Amygdala (tissue), 56 donors: ENCODE measurements around the gene BAMBI.

Experiments
- DNase-seq, 56 donors: peaks; one replicate each; lab custom pipeline; 2025; lab: John Stamatoyannopoulos, UW

Gene BAMBI

GRCh38 chr10:28692050-28692449, 14.7 kb downstream of the BAMBI start:
- no peak for DNase-seq

DNA sequence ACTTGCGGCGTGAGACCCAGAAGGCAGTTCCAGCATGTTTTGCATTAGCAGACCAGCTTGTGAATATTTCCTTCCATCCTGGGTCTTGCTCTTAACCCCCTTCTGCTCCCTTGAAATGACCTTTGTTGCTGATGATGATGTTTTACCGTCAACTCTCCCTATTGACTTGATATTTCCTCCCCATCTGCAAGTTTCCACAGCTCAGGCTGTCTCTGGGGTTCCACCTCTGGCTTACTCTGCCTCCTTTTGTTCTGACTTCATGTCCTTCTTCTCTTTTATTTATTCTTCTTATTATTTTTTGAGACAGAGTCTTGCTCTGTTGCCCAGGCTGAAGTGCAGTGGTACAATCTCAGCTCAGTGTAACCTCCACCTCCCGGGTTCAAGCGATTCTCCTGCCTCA, 17.2 kb downstream of the BAMBI start:
- DNase-seq: no peak

- no peak for DNase-seq
Observed at GRCh38 chr10:28698075-28698474, 20.8 kb downstream of the BAMBI start.

DNA sequence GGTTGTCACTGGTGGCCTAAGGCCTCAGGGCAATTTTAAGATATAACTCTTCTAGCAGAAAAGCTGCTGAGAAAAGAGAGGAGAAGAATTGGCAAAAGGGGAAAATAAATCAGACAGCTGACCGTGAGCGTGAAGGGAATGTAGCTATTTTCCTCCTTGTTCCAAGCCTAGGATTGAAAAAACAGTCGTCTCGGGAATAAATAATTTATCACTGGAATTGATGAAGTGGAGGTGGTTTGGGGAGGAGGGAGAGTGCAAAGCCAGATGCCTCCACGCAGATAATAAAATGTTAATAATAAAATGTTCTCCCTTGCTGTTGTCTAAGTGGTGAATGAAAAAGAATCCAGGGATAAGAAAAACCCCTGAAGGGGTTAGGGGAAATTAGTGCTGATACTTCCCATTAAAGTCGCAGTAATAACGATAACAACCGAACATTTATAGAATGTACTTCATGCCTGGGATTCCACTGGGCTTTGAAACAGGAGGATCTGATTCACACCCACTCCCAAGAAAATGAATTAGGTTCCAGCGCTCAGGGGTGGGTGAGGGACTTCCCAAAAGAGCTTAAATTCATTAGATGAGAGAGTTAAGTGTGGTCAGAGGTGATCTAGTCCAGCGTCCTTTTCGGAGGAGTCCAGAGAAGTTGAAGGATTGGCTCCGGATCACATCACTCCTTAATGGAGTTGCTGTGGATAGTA, 27.3 kb downstream of the BAMBI start:
- DNase-seq: no peak

DNA sequence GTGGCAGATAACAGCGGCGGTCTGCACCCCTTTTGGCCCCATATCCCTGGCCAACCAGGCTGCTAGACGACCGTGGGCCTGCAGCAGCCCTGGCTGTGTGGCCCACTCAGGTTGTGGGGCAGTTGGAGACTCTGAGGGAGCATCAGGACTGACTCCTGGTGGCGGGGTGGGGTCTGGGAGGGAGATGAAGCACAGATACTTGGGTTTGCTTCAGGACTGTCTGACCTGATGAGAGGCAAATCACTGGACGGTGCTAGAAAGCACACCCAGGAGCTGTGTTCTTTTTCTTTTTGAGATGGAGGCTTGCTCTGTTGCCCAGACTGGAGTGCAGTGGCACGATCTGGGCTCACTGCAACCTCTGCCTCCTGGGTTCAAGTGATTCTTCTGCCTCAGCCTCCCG, 28.2 kb downstream of the BAMBI start:
- DNase-seq: no peak

DNA sequence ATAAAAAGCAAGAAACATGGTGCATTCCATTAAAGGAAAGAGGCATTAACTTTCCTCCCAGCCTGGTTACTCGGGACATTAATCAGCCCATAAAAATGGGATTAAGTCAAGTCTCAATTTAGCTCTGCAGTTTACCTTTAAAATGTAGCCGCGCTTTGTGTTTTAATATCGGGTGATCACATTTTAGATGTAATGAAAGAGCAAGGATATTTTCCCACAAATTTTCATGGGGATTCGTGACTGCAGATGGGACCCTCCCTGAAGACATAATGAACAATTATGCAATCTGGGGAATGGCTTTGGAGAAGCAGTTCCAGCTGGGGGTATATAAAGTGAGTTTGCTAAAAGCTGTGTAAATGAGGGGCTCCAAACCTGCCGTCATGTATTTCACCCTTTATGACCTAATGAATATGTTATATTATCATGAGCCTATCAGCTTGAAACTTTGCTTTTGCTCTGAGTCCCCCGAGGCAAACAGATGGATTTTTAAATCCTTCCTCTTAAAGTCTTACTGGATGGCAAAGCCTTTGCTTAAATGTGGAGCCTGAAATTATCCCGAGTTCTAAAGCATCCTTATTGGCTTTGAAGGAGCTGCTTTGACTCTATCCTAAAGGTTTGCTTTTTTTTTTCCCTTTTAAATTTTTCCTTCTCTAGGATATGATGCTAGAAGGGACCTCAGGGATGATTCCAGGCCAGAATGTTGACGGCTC, 31.8 kb downstream of the BAMBI start:
- no peak for DNase-seq

- DNase-seq: no peak
Observed at GRCh38 chr10:28710202-28710886, 33.0 kb downstream of the BAMBI start.

GRCh38 chr10:28711041-28711440, 33.7 kb downstream of the BAMBI start:
- DNase-seq: no peak

DNA sequence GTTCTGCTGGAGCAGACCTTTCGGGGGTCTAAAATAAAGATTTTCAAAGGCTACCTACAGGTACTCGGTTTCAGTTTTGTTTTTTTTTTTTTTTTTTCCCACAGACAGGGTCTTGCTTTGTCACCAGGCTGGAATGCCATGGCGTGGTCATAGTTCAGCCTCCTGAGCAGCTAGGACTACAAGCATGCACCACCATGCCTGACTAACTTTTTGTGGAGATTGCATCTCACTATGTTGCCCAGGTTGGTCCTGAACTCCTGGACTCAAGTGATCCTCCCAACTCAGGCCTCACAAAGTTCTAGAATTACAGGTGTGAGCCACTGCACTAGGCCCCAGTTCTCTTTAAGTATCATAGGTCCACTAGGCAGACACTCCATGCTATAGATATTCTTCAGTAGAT, 34.5 kb downstream of the BAMBI start:
- no peak for DNase-seq

- no peak for DNase-seq
Observed at GRCh38 chr10:28713626-28714352, 36.5 kb downstream of the BAMBI start.

GRCh38 chr10:28714401-28715053, 37.2 kb downstream of the BAMBI start:
- no peak for DNase-seq

- no peak for DNase-seq
Observed at GRCh38 chr10:28715246-28715645, 37.9 kb downstream of the BAMBI start.

DNA sequence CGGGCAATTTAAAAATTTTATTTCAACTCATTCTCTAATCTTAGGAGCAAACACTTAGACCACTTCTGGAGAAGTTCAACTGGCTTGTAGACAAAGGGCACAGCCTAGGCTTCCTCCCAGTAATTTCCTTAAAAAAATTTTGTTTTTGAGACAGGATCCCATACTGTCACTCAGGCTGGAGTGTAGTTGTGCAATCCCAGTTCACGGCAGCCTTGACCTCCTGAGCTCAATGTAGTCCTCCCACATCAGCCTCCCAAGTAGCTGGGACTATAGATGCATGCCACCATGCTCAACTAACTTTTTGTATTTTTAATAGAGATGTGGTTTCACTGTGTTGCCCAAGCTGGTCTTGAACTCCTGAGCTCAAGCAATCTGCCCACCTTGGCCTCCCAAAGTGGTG, 38.4 kb downstream of the BAMBI start:
- no peak for DNase-seq

DNA sequence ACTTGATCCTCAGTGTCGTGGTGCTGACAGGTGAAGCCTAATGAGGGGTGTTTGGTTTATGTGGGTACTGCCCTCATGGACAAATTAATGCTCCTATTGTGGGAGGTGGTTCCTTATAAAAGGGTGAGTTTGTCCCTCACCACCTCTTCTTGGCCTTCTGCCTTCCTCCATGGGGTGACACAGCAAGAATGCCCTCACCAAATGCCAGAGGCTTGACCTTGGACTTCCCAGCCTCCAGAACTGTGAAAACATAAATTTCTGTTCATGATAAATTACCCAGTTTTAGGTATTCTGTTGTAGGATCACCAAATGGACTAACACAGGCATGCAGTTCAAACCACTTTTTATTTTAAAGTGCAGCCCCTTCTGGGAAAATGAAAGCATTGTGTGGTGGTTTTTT, 39.4 kb downstream of the BAMBI start:
- DNase-seq: no peak

GRCh38 chr10:28717656-28718201, 40.4 kb downstream of the BAMBI start:
- no peak for DNase-seq

GRCh38 chr10:28719789-28720436, 42.6 kb downstream of the BAMBI start:
- DNase-seq: no peak

- DNase-seq: peak in 1 of 56 donors; percentile 1
Observed at GRCh38 chr10:28721318-28721951, 44.1 kb downstream of the BAMBI start.

DNA sequence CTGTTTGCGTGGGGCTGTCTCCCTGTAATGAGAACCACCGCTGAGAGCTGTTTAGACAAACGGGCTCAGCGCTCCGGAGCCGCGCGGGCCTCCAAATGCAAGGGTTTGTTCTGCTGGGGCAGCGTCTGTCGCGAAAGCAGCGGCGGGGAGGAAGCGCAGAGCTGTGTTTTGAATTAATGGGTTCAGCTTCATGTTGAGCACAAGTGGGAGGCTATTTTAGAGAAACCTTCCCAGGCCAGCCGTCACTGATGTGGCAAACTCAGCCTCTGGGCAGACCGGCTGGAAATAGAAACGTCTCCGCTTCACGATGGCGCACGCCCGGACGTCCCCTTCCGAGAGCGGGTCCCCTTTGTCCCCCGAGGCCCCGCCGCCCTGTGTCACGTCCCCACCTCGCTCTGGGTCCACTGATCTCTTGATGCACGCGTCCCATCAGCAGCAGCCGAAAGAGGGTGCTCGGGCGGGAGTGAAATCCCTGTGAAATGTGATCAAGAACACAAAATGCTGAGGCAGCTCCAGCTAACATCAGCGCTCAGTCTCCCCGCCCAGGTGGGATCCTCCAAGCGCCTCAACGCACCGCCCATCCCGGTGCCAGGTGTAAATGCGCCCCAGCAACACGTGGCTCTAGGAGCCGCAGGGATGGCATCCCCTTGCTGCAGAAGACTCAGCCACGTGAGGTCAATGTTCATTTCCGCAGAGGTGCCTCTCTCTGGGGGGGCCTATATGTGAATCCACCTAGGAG, 44.9 kb downstream of the BAMBI start:
- DNase-seq: peak in 54 of 56 donors; percentile 3 to 70 (median 32)
